DMS153 (cell line): Measurements from ENCODE around the gene OXLD1.

ENCODE experiments used
- DNase-seq: peaks from one replicate; lab custom pipeline; 2025; lab: John Stamatoyannopoulos, UW

The OXLD1 gene

DNA sequence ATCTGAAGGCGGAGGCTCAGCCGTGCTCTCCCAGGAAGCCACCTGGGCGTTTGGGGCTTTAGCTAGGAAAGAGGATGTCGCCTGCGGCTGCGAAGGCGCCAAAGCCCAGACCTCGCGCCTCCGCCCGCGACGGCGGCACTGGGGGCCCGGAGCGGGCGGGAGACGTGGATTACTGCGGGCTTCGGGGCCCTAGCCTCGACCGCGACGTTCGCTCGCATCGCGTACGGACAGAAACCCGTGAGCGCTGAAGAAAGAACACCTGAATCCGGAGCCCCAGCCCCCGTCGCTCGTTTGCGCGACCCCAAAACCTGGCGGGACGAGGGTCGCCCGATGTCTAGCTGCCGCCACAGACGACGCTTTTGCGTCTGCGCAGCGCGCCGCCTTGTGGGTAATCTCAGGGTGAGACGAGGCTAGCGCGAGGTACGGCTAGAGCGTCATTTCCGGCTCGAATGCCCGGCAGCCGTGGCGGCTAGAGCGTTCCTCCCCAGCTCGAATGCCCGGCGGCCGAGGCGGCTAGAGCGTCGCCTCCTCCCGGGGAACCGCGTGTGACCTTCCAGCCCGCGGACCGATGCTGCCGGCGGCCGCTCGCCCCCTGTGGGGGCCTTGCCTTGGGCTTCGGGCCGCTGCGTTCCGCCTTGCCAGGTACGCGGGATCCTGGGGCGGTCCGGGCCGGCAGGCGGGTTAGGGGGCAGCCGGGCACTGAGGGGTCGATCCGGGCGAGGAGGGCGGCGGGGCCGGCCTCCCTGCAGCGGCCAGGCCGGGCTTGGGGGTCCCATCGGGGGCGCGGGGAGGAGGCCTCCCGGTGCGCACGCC lies 36.7 kb upstream of the OXLD1 start, which contains the start of gene MRPL12:
Gene MRPL12, plus strand, starts transcription at position 434 of the 813 bp plus-strand sequence. Its CDS starts 135 bp downstream, at position 569.
- DNase-seq = peak; percentile 86

DNA sequence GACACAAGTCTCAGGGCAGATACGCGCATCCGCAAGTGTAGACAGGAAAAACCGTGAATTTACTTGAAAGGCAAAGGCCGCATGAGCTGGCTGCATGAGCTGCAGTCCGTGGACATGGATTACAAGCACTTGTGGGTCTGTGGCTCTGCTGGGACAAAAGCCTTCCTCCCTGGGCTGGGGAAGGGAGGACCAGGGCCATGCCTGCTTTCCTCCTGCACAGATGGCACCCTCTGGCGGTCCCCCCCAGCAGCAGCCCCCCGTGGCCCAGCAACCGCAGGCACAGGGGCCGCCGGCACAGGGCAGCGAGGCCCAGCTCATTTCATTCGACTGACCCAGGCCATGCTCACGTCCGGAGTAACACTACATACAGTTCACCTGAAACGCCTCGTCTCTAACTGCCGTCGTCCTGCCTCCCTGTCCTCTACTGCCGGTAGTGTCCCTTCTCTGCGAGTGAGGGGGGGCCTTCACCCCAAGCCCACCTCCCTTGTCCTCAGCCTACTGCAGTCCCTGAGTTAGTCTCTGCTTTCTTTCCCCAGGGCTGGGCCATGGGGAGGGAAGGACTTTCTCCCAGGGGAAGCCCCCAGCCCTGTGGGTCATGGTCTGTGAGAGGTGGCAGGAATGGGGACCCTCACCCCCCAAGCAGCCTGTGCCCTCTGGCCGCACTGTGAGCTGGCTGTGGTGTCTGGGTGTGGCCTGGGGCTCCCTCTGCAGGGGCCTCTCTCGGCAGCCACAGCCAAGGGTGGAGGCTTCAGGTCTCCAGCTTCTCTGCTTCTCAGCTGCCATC lies 35.1 kb upstream of the OXLD1 start:
- DNase-seq = no peak

DNA sequence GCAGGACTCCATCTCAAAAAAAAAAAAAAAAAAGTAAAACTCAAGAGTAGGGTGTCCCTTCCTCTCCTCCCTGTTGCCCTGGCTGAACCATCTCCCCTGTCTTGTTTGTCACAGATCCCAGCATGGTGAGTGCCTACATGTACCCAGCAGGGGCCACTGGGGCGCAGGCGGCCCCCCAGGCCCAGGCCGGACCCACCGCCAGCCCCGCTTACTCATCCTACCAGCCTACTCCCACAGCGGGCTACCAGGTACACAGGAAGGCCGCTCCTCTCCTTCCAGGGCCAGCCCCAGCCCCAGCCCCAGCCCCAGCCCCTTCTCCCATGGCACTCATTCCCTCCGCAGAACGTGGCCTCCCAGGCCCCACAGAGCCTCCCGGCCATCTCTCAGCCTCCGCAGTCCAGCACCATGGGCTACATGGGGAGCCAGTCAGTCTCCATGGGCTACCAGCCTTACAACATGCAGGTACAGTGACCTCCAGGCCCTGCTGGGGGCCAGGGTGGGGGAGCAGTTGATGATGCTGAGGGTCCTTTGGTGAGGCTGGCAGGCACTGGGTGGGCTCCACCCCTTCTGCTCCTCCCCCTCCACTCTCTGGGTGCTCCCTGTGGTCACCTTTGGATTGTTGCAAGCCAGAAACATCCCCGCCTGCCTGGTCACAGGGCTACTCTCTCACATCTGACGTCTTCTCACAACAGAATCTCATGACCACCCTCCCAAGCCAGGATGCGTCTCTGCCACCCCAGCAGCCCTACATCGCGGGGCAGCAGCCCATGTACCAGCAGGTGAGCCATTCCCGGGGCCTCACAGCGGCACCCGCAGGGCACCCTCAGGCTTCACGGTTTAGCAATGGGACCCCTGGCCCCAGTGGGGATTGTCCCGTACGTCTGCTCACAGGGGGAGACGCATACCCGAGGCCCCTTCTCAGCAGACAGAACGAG lies 34.2 kb upstream of the OXLD1 start:
- DNase-seq = no peak

DNA sequence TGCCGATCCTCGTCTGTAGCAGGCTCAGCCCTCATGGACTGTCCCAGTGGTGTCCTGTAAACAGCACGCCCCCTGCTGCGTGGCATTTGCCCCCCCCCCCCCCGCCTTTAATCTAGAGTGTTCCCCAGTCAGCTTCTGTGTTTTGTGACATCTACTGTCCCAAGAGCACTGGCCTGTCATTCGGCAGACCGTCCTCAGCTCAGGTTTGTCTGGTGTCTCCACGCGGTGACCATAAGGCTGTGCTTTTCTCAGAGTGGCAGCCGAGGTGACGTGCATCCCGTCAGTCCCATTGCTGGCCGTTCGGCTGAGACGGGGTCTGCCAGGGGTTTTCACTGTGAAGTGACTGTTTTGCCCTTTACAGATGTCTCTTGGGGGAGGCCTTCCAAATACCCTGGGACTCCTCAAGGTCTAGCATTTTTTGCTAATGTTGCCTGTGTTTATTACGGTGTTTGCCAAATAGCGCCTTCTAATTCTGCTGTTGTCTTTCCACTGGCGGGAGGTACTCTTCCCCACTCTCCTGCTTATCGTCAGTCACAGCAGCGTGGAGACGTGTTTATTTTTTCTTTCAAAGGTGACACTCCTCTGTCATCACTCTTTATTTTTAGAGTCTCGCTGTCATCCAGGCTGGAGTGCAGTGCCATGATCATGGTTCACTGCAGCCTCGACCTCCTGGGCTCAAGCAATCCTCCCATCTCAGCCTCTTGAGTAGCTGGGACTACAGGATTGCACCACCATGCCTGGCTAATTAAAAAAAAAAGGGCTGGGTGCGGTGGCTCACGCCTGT lies 31.0 kb upstream of the OXLD1 start:
- no peak for DNase-seq

DNA sequence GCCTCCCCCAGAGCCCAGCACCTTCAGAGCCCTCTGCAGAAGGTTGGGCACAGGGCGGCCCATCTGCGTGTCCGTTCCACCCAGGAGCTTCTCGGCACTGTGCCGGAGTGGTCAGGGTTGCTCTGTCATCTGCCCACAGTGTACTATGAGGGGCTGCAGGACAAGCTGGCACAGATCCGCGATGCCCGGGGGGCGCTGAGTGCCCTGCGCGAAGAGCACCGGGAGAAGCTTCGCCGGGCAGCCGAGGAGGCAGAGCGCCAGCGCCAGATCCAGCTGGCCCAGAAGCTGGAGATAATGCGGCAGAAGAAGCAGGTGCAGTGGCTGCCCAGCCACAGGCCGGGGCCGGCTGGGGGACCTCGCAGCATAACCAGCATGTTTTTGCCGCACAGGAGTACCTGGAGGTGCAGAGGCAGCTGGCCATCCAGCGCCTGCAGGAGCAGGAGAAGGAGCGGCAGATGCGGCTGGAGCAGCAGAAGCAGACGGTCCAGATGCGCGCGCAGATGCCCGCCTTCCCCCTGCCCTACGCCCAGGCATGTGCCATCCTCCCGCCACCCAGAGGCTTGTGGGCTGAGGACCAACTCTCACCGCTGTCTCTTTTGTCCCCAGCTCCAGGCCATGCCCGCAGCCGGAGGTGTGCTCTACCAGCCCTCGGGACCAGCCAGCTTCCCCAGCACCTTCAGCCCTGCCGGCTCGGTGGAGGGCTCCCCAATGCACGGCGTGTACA lies 30.0 kb upstream of the OXLD1 start:
- no peak for DNase-seq

DNA sequence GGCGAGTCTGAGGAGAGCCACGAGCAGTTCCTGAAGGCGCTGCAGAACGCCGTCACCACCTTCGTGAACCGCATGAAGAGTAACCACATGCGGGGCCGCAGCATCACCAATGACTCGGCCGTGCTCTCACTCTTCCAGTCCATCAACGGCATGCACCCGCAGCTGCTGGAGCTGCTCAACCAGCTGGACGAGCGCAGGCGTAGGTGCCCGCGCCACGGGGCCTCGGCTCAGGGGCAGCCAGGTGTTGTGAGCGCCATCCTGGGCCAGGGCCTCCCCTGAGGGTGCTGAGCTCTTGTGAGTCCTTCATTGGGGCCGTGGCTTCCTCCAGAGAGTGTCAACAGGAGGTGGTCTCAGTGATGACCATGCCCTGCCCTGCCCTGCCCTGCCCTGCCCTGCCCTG lies 29.4 kb upstream of the OXLD1 start:
- no peak for DNase-seq

DNA sequence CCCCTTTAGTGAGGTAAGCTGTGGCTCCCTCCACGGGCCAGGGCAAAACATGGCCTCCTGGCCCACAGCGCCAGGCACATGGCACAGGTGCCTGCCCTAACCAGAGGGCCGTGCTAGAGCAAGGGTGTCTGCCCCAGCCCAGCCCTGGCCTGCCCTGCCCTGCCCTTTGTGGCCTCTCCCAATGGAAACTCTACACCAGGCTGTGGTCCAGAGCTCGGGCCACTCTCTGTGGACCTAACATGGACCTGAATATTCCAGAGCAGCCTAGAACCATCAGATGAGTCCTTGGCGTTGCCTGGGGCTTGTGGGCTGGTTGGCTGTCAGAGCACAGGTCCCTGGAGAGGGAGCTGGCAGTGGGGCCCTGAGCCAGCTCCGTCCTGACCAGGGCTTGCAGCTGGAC lies 28.8 kb upstream of the OXLD1 start:
- no peak for DNase-seq

DNA sequence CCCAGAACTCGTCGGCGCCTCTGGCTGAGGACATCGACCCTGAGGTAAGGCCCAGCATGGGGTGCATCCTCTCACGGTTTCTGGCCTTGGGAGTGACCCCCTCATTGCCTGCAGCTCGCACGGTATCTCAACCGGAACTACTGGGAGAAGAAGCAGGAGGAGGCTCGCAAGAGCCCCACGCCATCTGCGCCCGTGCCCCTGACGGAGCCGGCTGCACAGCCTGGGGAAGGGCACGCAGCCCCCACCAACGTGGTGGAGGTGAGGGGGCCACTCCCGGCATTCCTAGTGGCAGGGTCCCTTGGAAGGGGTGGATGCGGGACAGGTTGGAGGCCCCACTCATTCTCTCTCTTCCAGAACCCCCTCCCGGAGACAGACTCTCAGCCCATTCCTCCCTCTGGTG lies 28.4 kb upstream of the OXLD1 start:
- no peak for DNase-seq

DNA sequence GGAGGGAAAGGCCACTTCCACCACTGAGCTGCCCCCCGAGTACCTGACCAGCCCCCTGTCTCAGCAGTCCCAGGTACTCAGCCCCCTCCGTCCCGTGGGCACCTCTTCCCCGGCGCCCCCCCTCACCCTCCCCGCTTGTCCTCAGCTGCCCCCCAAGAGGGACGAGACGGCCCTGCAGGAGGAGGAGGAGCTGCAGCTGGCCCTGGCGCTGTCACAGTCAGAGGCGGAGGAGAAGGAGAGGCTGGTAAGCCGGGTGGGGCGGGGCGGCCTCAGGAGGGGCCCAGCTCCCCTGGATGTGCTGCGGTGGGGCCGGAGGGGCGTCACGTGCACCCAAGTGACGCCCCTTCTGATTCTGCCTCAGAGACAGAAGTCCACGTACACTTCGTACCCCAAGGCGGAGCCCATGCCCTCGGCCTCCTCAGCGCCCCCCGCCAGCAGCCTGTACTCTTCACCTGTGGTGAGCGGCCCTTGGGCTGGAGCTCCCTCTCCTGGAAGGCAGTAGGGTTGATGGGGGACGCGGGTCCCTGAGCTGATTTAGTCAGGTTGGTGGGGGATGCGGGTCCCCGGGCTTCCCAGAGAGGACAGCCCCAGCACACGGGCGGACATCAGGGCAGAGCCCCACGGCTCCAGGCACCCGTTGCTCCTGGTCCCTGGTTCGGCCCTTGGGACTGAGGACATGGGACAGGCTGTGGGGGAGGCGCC lies 27.3 kb upstream of the OXLD1 start:
- DNase-seq = no peak

DNA sequence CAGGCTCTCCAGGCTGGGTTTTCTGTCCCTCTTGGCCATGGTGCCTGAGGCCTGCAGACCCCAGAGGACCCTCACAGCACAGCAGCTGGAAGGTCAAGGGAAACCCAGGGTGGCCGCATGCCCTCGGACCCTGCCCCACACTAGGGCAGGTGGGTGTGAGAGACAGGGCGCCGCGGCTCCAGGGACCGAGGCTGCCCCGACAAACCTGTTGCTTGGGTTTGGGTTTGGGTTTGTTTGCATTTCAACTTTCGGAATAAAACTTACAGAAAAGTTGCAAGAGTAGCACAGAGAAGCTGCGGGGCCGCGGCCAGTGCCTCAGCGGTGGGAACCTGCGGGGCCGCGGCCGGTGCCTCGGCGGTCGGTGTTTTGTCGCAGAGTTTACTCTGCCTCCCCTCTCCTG lies 25.2 kb upstream of the OXLD1 start:
- no peak for DNase-seq

DNA sequence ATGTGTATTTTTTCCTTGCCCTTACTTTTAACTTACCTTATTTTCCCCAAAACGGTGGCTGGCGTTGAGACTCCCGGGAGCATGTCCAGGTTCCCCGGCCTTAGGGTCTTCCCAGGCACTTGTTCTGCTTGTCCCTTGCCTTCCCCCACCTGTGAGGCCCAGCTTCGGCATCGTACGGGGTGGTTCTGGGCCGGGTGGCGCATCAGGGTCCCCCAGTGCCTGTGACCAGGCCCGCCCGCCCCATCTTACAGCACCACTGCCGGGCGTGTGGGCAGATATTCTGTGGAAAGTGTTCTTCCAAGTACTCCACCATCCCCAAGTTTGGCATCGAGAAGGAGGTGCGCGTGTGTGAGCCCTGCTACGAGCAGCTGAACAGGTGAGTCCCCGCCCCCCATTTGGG lies 24.8 kb upstream of the OXLD1 start:
- no peak for DNase-seq

DNA sequence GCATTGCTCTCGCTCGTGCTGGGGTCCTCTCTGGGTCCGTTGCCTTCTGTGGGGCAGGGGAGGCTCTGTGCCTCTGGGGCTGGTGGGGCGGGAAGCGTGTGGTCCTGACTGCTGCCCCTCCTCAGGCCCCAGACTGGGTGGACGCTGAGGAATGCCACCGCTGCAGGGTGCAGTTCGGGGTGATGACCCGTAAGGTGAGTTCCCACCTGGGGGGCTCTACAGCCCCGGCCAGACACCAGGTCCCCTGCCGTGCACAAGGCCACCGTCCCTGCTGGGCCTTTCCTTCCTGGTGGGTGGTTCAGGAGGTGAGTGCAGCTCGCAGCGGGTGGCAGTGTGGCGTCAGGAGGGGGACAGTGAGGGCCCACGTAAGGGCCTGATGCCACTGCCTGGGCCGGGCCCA lies 24.1 kb upstream of the OXLD1 start:
- no peak for DNase-seq

DNA sequence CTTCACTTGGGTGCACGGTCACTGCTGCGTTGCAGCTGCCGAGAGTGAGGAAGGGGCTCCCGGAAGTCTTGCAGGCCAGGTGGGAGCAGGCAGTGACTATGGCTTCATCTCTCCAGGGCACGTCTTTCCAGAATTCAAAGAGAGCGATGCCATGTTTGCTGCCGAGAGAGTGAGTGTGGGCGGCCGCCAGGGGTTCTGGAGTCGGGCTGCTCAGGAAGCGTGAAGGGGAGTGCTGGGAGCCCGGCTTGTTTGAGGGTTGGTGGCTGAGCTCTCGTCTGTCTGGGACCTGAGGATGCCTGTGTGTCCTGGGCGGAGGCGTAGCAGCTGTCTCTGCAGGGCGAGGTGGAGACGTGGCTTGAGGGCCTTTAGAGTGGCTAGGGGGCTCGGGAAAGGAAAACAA lies 23.7 kb upstream of the OXLD1 start:
- DNase-seq = no peak

DNA sequence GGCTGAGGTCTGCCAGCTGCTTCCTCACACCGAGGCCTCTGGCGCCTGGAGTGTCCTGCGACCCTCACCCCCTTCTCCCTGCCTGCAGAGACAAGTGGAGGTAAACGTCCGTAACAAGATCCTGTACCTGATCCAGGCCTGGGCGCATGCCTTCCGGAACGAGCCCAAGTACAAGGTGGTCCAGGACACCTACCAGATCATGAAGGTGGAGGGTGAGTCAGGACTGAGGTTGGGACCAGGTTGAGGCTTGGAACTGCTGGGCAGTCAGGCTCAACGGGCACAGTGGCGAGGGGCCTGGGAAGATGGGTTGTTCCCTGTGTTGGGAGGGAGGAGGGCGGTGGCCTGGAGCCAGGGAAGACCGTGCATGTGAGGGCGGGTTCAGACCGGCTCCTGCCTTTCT lies 22.2 kb upstream of the OXLD1 start:
- no peak for DNase-seq

DNA sequence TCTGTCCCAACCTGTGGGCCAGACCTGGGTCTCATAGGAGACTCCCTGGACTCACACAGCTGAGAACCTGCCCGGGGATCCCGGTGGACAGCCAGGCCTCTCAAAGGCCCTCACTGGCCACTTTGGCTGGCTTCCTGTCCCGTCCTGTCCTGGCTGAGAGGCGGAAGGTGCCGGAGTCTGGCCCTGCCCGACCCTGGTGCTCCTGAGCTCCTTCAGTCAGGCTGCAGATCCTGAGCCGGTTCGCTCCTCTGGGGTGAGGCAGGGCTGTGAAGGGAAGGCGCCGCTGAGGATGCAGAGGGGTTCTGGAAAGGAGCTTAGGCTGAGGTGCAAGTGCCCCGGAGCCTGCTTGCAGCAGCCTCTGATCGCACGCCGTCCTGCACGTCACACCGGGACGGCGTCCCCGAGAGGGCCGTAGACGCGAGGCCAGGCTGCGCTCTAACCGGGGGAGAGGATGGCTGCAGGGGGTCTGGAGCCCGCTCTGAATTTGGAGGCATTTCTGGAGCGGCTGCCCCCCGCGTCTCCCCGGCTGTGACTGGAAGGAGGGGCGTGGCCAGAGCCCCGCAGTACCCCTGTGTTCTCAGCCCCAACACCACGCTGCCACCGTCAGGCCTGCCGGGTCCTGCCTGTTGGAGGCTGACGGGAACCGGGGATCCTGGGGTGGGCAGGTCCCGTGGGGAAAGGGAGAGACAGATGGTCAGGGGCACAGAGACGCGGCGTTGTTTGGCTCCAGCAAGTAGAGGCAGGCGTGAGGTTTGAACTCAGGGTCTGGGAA lies 21.6 kb upstream of the OXLD1 start:
- no peak for DNase-seq

DNA sequence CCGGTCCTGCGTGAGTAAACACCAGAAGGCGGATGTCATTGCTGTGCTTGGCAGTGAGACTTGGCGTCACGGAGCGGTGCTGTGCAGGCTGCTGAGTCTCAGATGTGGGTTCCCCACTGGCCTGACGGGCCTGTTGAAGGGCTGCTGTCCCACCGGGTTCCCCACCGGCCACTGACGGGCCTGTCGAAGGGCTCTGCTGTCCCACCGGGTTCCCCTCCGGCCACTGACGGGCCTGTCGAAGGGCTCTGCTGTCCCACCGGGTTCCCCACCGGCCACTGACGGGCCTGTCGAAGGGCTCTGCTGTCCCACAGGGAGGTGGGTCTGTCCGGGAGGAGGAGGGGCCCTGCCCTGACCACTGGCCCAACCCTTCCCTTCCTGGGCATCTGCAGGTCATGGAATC lies 20.2 kb upstream of the OXLD1 start:
- no peak for DNase-seq

DNA sequence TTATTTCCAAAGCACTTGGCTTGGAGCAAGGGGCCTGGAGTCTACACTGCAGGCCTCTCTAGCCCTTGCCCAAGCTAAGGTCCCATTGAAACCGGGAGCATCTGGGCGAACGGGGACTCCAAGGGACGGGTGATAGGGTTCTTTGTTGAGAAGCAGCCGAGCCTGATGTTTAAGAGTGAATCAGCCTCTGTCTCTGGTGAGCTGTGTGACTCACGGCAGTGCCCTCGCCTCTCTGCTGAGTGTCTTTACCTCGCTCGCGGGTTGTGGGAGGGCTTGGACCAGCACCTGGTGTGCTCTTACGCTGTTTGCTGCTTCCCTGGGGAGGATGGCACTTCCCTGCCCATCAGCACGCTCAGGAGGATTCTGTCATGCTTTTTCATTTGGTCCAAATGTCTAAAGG lies 18.7 kb upstream of the OXLD1 start:
- no peak for DNase-seq

DNA sequence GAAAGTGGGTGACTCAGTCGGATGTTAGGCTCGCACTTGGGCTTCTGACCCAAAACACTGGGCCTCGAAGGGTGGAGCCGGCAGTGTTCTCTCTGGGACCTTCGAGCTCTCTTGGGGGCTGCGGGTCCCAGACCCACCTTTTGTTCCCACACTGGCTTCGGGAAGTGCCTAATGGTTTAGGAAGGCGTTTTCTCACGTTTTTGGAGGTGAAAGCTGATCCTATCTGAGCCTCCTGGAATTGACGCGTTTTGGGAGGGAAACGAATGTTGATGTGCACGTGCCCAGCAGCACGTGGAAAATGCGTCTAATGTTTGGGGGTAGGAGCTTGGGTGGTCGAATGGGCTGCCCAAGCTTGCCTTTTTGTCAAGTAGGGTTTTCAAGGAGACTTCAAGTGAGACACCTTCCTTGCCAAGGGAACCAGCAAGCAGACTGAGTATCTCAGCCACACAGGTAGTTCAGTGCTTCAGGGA lies 18.1 kb upstream of the OXLD1 start:
- DNase-seq = no peak
